HG03520 (cell line): ENCODE data around the gene BLVRA.
"Not testable (repeated sequence)": the region's sequence is repeated elsewhere in the genome, so short reads cannot be mapped to it uniquely, and the experiment has no call there.

Experiments
- ATAC-seq: cut with Tn5 transposase; IDR thresholded peaks from one replicate; pipeline ENCODE4 v1.9.1; 2021; ENCODE audit warnings: mild to moderate bottlenecking, moderate library complexity; ENCODE audit not compliant: unreplicated experiment

BLVRA gene

GRCh38 chr7:43792471-43793150, 34.1 kb downstream of the BLVRA start:
- no peak for ATAC-seq

GRCh38 chr7:43799605-43800004, 41.1 kb downstream of the BLVRA start:
- ATAC-seq = no peak

- ATAC-seq = no peak
Observed at GRCh38 chr7:43803865-43804264, 45.4 kb downstream of the BLVRA start.

GRCh38 chr7:43808410-43808809, 49.9 kb downstream of the BLVRA start:
- no peak for ATAC-seq

- ATAC-seq = not testable (repeated sequence)
Observed at GRCh38 chr7:43810195-43810941, 51.9 kb downstream of the BLVRA start.

GRCh38 chr7:43815373-43815772, 56.9 kb downstream of the BLVRA start:
- no peak for ATAC-seq

- ATAC-seq = not testable (repeated sequence)
Observed at GRCh38 chr7:43816046-43816797, 57.7 kb downstream of the BLVRA start.

GRCh38 chr7:43823425-43823824, 64.9 kb downstream of the BLVRA start:
- ATAC-seq = not testable (repeated sequence)

- ATAC-seq = no peak
Observed at GRCh38 chr7:43823941-43824340, 65.5 kb downstream of the BLVRA start.

- ATAC-seq = not testable (repeated sequence)
Observed at GRCh38 chr7:43824513-43824912, 66.0 kb downstream of the BLVRA start.

GRCh38 chr7:43824963-43825362, 66.5 kb downstream of the BLVRA start:
- ATAC-seq = no peak

- no peak for ATAC-seq
Observed at GRCh38 chr7:43825391-43825808, 66.9 kb downstream of the BLVRA start.

GRCh38 chr7:43830917-43831316, 72.4 kb downstream of the BLVRA start:
- ATAC-seq = not testable (repeated sequence)

GRCh38 chr7:43834463-43835251, 76.2 kb downstream of the BLVRA start:
- ATAC-seq = peak; percentile 39

- ATAC-seq = no peak
Observed at GRCh38 chr7:43838201-43838658, 79.8 kb downstream of the BLVRA start.

- ATAC-seq = no peak
Observed at GRCh38 chr7:43843296-43843695, 84.8 kb downstream of the BLVRA start.

GRCh38 chr7:43844257-43844656, 85.8 kb downstream of the BLVRA start:
- no peak for ATAC-seq

- no peak for ATAC-seq
Observed at GRCh38 chr7:43844662-43845061, 86.2 kb downstream of the BLVRA start.

GRCh38 chr7:43847496-43847895, 89.0 kb downstream of the BLVRA start:
- ATAC-seq = no peak

GRCh38 chr7:43849047-43849446, 90.6 kb downstream of the BLVRA start:
- no peak for ATAC-seq
